OCI-LY7 (cell line): ENCODE data around the gene ZBTB37.

Source experiments
- EZH2phosphoT487 ChIP-seq: fragments of 200-600 bp; sonication (generic); IDR thresholded peaks from 2 replicates; pipeline ENCODE4 v1.6.1; 2018; ENCODE audit warnings: low read depth, borderline replicate concordance, mild to moderate bottlenecking, mixed run types, antibody characterized with exemption, low read length, moderate library complexity, mixed read lengths
- TF ChIP-seq, protein P1 (sequence below): fragments of 200-600 bp; sonication (generic); conservative IDR thresholded peaks from 2 replicates; pipeline ENCODE4 v1.5.1; 2014; ENCODE audit warnings: mild to moderate bottlenecking, antibody characterized with exemption, low read length, moderate library complexity, mixed read lengths

- TF ChIP-seq, protein P1, sequence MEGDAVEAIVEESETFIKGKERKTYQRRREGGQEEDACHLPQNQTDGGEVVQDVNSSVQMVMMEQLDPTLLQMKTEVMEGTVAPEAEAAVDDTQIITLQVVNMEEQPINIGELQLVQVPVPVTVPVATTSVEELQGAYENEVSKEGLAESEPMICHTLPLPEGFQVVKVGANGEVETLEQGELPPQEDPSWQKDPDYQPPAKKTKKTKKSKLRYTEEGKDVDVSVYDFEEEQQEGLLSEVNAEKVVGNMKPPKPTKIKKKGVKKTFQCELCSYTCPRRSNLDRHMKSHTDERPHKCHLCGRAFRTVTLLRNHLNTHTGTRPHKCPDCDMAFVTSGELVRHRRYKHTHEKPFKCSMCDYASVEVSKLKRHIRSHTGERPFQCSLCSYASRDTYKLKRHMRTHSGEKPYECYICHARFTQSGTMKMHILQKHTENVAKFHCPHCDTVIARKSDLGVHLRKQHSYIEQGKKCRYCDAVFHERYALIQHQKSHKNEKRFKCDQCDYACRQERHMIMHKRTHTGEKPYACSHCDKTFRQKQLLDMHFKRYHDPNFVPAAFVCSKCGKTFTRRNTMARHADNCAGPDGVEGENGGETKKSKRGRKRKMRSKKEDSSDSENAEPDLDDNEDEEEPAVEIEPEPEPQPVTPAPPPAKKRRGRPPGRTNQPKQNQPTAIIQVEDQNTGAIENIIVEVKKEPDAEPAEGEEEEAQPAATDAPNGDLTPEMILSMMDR, result no peak
- TF ChIP-seq EZH2phosphoT487, result no peak
These were observed 40.6 kb upstream of the ZBTB37 start for GRCh38 chr1:173827611-173828010.
